Nephron progenitor cell (in vitro differentiated cells): Measurements from ENCODE around the gene C1orf198.

ENCODE experiments used
- DNase-seq: peaks from one replicate; pipeline ENCODE4 v3.0.0; 2021
- H3K27ac Mint-ChIP-seq: 2 replicates; pipeline ENCODE4 v1.8.0; 2021; ENCODE audit warnings: mild to moderate bottlenecking, moderate library complexity, mixed read lengths
- H3K27me3 Mint-ChIP-seq: 2 replicates; pipeline ENCODE4 v1.8.0; 2021; ENCODE audit warnings: mild to moderate bottlenecking, low read depth, mixed read lengths; ENCODE audit not compliant: poor library complexity
- H3K36me3 Mint-ChIP-seq: 2 replicates; pipeline ENCODE4 v1.8.0; 2021; ENCODE audit warnings: low read depth, mixed read lengths
- H3K4me1 Mint-ChIP-seq: 2 replicates; pipeline ENCODE4 v1.8.0; 2021; ENCODE audit warnings: mixed read lengths
- H3K4me3 Mint-ChIP-seq: 2 replicates; pipeline ENCODE4 v1.8.0; 2021; ENCODE audit warnings: mild to moderate bottlenecking, moderate library complexity, mixed read lengths
- H3K9me3 Mint-ChIP-seq: 2 replicates; pipeline ENCODE4 v1.8.0; 2021; ENCODE audit warnings: mild to moderate bottlenecking, moderate library complexity, mixed read lengths
- CTCF ChIP-seq: fragments of 200-600 bp; sonication (generic); IDR thresholded peaks from 2 replicates; pipeline ENCODE4 v1.5.0; 2021; ENCODE audit warnings: antibody characterized with exemption

Gene C1orf198

GRCh38 chr1:230791986-230792564 lies 76.2 kb downstream of the C1orf198 start:
- TF ChIP-seq CTCF, result no peak
- Mint-ChIP-seq H3K27me3 (peaks cover 29% of the 10 kb centered on the region), H3K4me3 (no peak overlapping the region), H3K36me3 (no peaks in the 10 kb centered on the region), H3K4me1 (no peaks in the 10 kb centered on the region), H3K9me3 (no peaks in the 10 kb centered on the region), H3K27ac (peak overlapping the region; percentile 37)
- DNase-seq, result no peak

- Mint-ChIP-seq H3K4me3 (no peak overlapping the region), H3K36me3 (no peaks in the 10 kb centered on the region), H3K27ac (no peak overlapping the region), H3K27me3 (peaks cover 26% of the 10 kb centered on the region), H3K4me1 (no peaks in the 10 kb centered on the region), H3K9me3 (no peaks in the 10 kb centered on the region)
- no peak for TF ChIP-seq CTCF
- DNase-seq, result no peak
Measured at GRCh38 chr1:230790026-230790425, 78.3 kb downstream of the C1orf198 start.

GRCh38 chr1:230788561-230789275 lies 79.6 kb downstream of the C1orf198 start:
- H3K27ac Mint-ChIP-seq, result no peak overlapping the region
- TF ChIP-seq CTCF, result no peak
- DNase-seq, result no peak
- no peaks in the 10 kb centered on the region for H3K4me1 Mint-ChIP-seq
- H3K27me3 Mint-ChIP-seq, result peaks cover 26% of the 10 kb centered on the region
- no peak overlapping the region for H3K4me3 Mint-ChIP-seq
- H3K36me3 Mint-ChIP-seq, result no peaks in the 10 kb centered on the region
- no peaks in the 10 kb centered on the region for H3K9me3 Mint-ChIP-seq

GRCh38 chr1:230787471-230787870 lies 80.8 kb downstream of the C1orf198 start:
- Mint-ChIP-seq H3K4me3 (no peak overlapping the region), H3K27me3 (peaks cover 29% of the 10 kb centered on the region), H3K9me3 (no peaks in the 10 kb centered on the region), H3K4me1 (no peaks in the 10 kb centered on the region), H3K27ac (no peak overlapping the region), H3K36me3 (no peaks in the 10 kb centered on the region)
- TF ChIP-seq CTCF, result no peak
- DNase-seq, result no peak
